RKO (cell line): ENCODE results near the gene GAPVD1.
"Not testable (repeated sequence)": the region's sequence is repeated elsewhere in the genome, so short reads cannot be mapped to it uniquely, and the experiment has no call there.

Experiments
- DNase-seq: peaks from one replicate; pipeline ENCODE4 v3.0.0-alpha.2; 2016; ENCODE audit warnings: low spot score

Gene GAPVD1

GRCh38 chr9:125246261-125246667 lies 15.4 kb upstream of the GAPVD1 start:
- DNase-seq, result no peak

DNA sequence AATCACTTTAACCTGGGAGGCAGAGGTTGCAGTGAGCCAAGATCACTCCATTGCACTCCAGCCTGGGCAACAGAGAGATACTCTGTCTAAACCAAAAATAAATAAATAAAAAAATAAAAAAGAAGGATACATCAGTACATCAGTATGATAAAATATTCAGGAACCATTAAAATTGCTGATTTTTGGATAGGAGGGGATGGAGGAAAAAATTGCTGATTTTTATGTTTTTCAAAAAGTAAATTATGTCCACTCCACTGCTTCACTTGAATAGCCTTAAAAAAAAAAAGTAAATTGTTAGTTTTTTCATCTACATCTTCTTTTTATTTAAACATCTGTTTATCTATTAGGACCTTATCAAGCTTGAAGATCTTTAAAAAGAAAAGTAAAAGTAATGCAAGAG lies 7.4 kb upstream of the GAPVD1 start:
- no peak for DNase-seq

- peak; percentile 60 for DNase-seq
These were observed 5.7 kb upstream of the GAPVD1 start for GRCh38 chr9:125255781-125256391.

DNA sequence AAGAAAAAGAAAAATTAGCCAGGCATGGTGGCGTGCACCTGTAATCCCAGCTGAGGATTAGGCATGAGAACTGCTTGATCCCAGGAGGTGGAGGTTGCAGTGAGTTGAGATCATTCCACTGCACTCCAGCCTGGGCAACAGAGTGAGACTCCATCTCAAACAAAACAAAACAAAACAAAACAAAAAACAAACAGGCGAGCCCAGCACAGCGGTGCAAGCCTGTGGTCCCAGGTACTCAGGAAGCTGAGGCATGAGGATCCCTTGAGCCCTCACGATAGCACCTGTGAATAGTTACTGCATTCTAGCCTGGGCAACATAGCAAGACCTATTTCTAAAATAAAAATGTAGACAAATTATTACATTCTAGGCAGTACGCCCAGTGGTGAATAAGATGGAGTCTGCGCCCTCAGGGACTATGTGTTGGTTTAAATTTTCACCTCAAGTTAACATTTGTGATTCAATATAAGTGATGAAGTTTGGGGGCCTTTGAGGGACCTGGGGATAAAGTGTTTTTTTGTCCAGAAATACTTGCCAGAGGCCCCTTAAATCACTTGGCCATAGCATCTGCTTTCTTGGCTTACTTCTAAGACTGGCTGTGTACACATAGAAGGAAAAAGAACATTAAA lies 3.4 kb upstream of the GAPVD1 start:
- no peak for DNase-seq

GRCh38 chr9:125258832-125259534 lies 2.6 kb upstream of the GAPVD1 start:
- no peak for DNase-seq

GRCh38 chr9:125260561-125260960 lies 1.1 kb upstream of the GAPVD1 start:
- peak; percentile 34 for DNase-seq

GRCh38 chr9:125262294-125262991 lies 817 bp downstream of the GAPVD1 start:
- peak; percentile 59 for DNase-seq

- DNase-seq, result not testable (repeated sequence)
These were observed 2.4 kb downstream of the GAPVD1 start for GRCh38 chr9:125264068-125264467.

DNA sequence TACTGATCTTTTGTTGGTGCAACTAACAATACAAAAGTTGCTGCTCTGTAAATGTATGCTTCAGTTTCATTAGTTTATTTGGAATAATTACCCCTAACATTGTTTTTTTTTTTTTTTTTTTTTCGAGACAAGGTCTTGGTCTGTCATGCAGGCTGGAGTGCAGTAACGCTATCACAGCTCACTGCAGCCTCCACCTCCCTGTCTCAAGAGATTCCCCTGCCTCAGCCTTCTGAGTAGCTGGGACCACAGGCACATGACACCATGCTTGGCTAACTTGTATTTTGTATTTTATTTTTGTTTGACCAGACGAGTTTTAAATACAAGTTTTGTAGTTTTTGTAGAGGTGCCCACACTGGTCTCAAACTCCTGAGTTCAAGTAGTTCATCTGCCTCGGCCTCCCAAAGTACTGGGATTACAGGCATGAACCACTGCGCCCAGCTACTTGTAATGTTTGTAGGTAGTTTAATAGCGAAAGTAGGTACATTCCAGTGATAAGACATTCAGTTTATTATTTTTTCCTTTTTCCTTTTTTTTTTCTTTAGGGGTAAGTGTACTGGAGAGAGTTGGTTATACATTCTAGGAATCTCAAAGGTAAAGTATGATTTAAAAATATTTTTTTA lies 6.9 kb downstream of the GAPVD1 start:
- DNase-seq, result no peak

- DNase-seq, result no peak
These were observed 7.4 kb downstream of the GAPVD1 start for GRCh38 chr9:125269014-125269397.

DNA sequence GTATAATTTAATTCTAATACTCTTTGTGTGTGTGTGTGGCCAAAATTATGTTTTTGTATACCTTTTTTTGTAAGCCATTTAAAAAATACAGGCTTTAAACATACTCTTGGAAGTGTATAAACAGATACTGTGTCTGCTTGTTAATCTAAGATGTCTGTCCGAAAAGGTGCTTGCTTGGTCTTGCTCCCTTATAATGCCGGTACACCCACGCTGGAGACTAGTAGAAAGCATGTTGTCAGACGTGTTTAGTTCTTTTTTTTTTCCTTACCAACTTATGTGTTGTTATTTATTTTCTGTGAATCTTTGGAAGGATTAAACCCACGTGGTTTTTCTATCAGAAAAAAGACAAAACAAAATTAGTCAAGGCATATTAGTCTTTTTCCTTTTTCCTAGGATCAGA lies 9.5 kb downstream of the GAPVD1 start:
- no peak for DNase-seq

DNA sequence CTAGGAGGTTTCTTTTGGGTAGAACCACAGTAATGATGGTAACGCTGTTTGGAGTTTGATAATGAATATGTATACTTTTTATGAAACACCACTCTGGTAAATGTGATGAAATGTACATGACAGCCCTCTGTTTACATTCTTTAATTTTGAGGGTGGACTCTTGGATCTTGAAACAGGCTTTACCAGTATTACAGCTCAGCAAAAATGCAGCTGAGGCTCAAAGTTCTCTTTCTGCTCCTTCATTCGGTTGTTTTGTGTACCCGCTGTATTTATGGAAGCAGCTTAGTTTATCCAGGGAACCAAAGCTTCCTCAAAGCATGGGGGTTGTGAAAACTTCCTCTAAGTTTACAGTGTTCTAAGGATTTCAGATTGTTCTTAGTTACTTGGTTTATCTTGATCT lies 11.1 kb downstream of the GAPVD1 start:
- no peak for DNase-seq

GRCh38 chr9:125276771-125277170 lies 15.1 kb downstream of the GAPVD1 start:
- DNase-seq, result no peak

DNA sequence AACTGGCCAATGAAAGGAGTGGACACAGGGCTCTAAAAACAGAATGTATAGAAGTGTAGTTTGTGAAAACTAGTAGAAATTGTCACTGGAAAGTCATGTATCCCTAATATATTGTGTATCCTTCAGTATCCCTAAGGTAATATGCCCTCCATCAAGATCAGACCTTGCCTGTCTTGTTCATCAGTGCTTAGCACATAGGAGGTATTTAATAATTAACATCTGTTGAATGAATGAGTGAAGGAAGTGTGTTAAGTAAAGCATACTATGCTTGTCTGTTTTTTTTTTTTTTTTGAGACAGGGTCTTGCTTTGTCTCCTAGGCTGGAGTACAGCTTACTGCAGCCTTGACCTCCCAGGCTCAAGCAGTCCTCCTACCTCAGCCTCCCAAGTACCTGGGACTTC lies 15.8 kb downstream of the GAPVD1 start:
- no peak for DNase-seq

- DNase-seq, result no peak
These were observed 19.3 kb downstream of the GAPVD1 start for GRCh38 chr9:125280945-125281344.

DNA sequence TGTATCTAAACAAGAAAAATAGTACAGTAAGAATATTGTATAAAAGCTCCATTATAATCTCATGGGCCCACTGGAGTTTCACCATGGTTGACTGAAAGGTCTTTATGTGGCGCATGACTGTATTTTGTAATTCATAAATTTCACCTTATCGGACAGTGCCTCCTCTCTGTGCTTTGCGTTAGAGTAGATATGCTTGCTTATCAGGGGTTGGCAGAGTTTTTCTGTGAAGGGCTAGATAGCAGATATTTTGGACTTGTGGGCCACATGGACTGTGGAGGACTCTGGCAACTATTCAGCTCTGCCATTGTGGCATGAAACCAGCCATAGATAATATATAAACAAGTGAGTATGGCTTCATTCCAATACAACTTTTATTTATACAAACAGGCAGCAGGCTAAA lies 23.2 kb downstream of the GAPVD1 start:
- DNase-seq, result no peak

- DNase-seq, result not testable (repeated sequence)
These were observed 25.4 kb downstream of the GAPVD1 start for GRCh38 chr9:125286935-125287433.

GRCh38 chr9:125293134-125293533 lies 31.5 kb downstream of the GAPVD1 start:
- DNase-seq, result no peak

DNA sequence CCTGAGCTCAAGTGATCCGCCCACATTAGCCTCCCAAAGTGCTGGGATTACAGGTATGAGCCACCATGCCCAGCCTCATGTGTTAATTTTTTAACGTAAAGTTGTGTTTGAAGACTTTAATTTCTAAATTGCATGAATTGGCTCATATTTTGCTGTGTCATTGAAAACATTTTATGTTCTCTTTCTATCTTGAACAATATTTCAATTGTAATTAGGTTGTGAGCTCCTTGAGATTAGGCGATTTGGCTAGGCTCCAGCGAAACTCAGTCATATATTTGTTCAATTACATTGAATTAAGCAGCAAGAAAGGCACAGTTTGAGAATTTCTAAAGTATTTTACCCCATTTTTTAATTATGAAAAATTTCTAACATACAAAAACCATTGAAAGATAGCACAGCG lies 34.0 kb downstream of the GAPVD1 start:
- no peak for DNase-seq

DNA sequence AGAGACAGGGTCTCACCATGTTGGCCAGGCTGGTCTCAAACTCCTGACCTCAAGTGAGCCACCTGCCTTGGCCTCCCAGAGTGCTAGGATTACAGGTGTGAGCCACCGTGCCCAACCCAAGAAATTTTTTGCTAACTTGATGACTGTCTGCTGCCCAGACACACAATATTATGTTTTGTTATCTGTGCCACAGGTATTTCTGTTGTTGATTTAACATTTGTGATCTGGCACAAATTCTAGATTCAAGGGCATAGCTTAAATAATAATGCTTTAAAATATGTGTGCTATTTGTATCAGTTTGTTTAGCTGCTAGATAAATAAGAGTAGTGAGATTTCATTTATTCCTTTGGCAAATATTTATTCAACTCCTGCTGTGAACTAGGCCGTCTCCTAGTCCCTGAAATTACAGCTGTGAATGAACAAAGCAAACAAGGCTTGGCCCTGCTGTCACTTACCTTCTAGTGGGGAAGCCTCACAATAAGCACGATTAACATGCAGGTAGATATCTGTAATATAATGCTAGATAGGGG lies 35.3 kb downstream of the GAPVD1 start:
- no peak for DNase-seq

GRCh38 chr9:125297917-125298316 lies 36.3 kb downstream of the GAPVD1 start:
- DNase-seq, result no peak

DNA sequence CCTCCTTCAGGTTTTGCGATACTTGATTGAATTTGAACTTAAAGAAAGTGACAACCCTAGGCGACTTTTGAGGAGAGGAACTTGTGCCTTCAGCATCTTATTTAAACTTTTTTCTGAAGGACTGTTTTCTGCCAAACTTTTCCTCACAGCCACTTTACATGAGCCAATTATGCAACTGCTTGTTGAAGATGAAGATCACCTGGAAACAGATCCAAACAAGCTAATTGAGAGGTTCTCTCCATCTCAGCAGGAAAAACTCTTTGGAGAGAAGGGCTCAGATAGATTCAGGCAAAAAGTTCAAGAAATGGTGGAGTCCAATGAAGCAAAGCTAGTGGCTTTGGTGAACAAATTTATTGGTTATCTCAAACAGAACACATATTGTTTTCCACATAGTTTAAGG lies 40.6 kb downstream of the GAPVD1 start:
- DNase-seq, result no peak
